ENCODE data around the gene RDH11. TPM values are rescaled to one million over a fixed set of nuclear protein-coding genes. Genes with fewer than 3 reads are reported as not detected.

The RDH11 gene
- total and polyA plus RNA-seq, 8 donors = 60.6 to 97.1 (median 67.6) TPM

DNA sequence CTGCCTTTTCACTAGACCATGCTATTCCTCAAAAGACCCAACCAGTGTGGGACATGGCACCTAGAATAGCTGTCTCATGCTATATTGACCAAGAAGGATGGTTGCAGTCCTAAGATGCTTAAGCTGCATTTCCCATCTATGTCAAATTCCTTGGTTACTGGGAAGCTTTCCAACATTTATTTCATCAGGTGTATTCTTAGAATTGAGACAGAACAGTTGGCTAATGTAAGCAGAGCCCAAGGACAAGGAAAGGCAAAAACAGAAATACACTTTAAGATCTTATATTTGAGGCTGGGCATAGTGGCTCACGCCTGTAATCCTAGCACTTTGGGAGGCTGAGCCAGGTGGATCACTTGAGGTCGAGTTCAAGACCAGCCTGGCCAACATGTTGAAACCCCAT lies 51.1 kb downstream of the RDH11 start:
- Histone ChIP-seq H3K9me3 (no peaks in the 10 kb centered on the region), H3K4me1 (no peaks in the 10 kb centered on the region), H3K27ac (no peak overlapping the region), H3K4me3 (no peak overlapping the region), H3K27me3 (no peaks in the 10 kb centered on the region), H3K36me3 (peaks cover 0 to 49% of the 10 kb centered on the region in 2 donors)
- intact Hi-C loops (cut with DNase I) = no loop called here
- ATAC-seq = no peak
- no peak for DNase-seq
- TF ChIP-seq, protein P1, sequence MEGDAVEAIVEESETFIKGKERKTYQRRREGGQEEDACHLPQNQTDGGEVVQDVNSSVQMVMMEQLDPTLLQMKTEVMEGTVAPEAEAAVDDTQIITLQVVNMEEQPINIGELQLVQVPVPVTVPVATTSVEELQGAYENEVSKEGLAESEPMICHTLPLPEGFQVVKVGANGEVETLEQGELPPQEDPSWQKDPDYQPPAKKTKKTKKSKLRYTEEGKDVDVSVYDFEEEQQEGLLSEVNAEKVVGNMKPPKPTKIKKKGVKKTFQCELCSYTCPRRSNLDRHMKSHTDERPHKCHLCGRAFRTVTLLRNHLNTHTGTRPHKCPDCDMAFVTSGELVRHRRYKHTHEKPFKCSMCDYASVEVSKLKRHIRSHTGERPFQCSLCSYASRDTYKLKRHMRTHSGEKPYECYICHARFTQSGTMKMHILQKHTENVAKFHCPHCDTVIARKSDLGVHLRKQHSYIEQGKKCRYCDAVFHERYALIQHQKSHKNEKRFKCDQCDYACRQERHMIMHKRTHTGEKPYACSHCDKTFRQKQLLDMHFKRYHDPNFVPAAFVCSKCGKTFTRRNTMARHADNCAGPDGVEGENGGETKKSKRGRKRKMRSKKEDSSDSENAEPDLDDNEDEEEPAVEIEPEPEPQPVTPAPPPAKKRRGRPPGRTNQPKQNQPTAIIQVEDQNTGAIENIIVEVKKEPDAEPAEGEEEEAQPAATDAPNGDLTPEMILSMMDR (IDR thresholded peaks at IDR 0.05) = no peak

DNA sequence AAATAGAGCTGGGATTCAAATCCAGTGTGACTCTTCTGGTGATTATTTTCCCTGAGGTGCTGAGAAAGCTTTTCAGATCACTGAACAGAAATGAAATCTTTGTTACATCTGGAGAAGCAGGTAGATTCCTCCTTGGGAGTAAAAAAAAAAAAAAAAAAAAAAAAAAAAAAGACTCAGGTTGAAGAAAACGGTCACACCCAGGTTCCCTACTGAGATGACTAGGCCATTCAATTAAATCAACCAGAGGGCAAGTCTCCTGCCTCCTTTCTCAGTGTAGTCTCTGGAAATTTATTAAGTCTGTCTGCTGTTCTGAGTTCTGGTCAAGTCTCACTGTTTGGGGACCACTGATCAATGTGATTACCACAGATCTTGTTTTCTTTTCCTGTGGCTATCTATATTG lies 51.9 kb downstream of the RDH11 start:
- no peaks in the 10 kb centered on the region for H3K4me1 ChIP-seq
- no peaks in the 10 kb centered on the region for H3K27me3 ChIP-seq
- no peaks in the 10 kb centered on the region for H3K9me3 ChIP-seq
- intact Hi-C loops (cut with DNase I) = no loop called here
- H3K36me3 ChIP-seq = peaks cover 0 to 42% of the 10 kb centered on the region in 2 donors
- TF ChIP-seq, protein P1 (IDR thresholded peaks at IDR 0.05) = no peak
- DNase-seq = no peak
- H3K27ac ChIP-seq = no peak overlapping the region
- no peak for ATAC-seq
- H3K4me3 ChIP-seq = no peak overlapping the region

DNA sequence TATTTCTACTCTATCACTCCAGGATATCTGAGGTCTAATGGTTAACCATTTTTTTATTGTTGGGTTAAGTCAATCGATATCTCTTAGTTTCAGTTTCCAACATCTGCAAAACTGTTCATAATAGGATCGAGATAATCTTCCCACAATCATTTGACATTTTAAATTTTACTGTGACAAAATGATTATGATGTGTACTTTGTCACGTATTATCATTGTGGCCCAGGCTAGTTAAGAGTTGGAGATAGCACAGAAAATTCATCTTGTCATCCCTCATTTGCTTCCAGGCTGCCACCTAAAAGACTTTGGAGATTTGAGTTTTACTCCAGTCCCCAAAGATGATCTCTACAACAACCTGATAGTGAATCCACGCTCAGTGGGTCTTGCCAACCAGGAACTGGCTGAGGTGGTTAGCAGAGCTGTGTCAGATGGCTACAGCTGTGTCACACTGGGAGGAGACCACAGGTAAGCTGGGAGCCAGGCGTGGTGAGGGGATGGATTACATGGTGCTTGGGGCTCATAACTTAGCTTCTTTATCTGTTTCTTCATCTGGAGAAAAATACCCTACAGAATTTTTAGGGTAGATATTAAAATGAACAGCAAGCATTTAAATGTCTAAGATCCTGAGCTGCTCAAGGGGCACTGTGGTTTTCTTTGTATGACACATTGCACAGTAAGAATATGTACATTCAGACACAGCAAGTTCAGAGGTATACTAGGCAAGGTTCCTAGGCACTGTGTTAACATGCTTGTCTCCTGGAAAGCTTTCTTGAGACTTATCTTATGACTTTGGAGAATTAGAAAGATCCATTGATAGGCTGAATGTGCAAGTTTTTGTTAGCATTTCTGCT lies 53.4 kb downstream of the RDH11 start:
- DNase-seq (no peak), ATAC-seq (no peak)
- no peaks in the 10 kb centered on the region for H3K9me3 ChIP-seq
- intact Hi-C loops (cut with DNase I) = no loop called here
- no peak overlapping the region for H3K27ac ChIP-seq
- peaks cover 0 to 26% of the 10 kb centered on the region in 2 donors for H3K36me3 ChIP-seq
- no peaks in the 10 kb centered on the region for H3K4me1 ChIP-seq
- H3K27me3 ChIP-seq = no peaks in the 10 kb centered on the region
- H3K4me3 ChIP-seq = no peak overlapping the region
- TF ChIP-seq, protein P1 (IDR thresholded peaks at IDR 0.05) = no peak

DNA sequence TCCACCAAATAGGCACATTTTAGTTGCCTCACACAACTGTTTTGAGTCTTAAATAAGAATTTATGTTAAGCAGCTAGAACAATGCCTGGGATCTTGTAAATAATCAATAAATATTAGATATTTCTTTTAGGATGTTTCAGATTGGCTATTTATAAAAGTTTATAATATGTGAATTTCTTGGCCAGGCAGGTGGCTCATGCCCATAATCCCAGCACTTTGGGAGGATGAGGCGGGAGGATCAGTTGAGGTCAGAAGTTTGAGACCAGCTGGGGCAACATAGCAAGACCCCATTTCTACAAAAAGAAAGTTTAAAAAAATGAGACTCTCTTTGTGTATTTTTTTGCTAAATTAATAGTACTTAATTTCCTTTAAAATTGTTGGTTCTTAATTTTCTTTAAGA lies 54.1 kb downstream of the RDH11 start:
- no peaks in the 10 kb centered on the region for H3K4me1 ChIP-seq
- ATAC-seq (no peak), DNase-seq (no peak)
- TF ChIP-seq, protein P1 (IDR thresholded peaks at IDR 0.05) = no peak
- H3K27me3 ChIP-seq = no peaks in the 10 kb centered on the region
- H3K4me3 ChIP-seq = no peak overlapping the region
- peaks cover 0 to 19% of the 10 kb centered on the region in 2 donors for H3K36me3 ChIP-seq
- intact Hi-C loops (cut with DNase I) = no loop called here
- no peaks in the 10 kb centered on the region for H3K9me3 ChIP-seq
- no peak overlapping the region for H3K27ac ChIP-seq

DNA sequence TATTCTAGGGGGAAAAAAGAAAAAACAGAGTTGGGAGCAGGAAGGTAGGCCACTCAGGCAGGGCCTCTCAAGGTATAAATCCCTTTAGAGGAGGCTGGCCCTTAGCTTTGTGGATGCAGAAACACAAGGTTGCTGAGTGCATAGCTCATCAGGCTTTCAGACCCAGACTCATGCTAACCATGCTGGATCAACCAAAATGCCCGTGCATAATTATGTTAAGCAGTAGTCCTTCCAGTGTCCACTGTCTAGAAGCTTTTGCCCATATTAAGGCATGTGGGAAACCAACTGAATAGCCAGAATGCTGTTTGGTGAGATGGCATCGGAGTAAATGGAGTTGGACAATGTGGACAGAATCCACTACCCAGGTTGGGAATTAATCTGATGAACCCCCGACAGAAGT lies 56.9 kb downstream of the RDH11 start:
- no peak for ATAC-seq

More for the DNA sequence above, 56.9 kb downstream of the RDH11 start:
- Histone ChIP-seq H3K27me3 (no peaks in the 10 kb centered on the region), H3K9me3 (no peaks in the 10 kb centered on the region), H3K36me3 (no peaks in the 10 kb centered on the region), H3K4me1 (no peaks in the 10 kb centered on the region), H3K4me3 (no peak overlapping the region), H3K27ac (no peak overlapping the region)
- TF ChIP-seq, protein P1 (IDR thresholded peaks at IDR 0.05) = no peak
- intact Hi-C loops (cut with DNase I) = no loop called here
- DNase-seq = no peak
